A673 (cell line): Measurements from ENCODE around the gene TSPYL1. TPM values are rescaled to one million over a fixed set of nuclear protein-coding genes. Genes with fewer than 3 reads are reported as not detected.

ENCODE experiments used
- BruUV-seq: library from RNA; stranded (reverse); fragments of 400-500 nt; replicated peaks from 2 replicates; lab custom pipeline; 2021; lab: Mats Ljungman, UMichigan
- CTCF ChIA-PET: fragments of 300-600 bp; sonication (Branson Sonifier 250); formaldehyde crosslinking; loops from one replicate; lab custom pipeline; 2022; ENCODE audit warnings: antibody characterized with exemption; lab: Charles Lee
- POLR2A ChIA-PET: fragments of 300-600 bp; sonication (Branson Sonifier 250); formaldehyde crosslinking; loops from one replicate; lab custom pipeline; 2022; ENCODE audit warnings: antibody characterized with exemption; ENCODE audit not compliant: low non-redundant PET; lab: Charles Lee
- DNase-seq: peaks from one replicate; pipeline ENCODE4 v3.0.0-alpha.2; 2015; ENCODE audit warnings: low spot score
- H3K27ac ChIP-seq: fragments of 200-600 bp; sonication (generic); 2 replicates; pipeline ENCODE4 v1.5.1; 2016; ENCODE audit warnings: mixed run types, low read depth, mild to moderate bottlenecking, mixed read lengths, antibody characterized with exemption, low read length; ENCODE audit not compliant: poor library complexity, severe bottlenecking
- H3K27me3 ChIP-seq: fragments of 200-600 bp; sonication (generic); replicated peaks from 2 replicates; pipeline ENCODE4 v1.6.1; 2017; ENCODE audit warnings: mixed run types, low read depth, mild to moderate bottlenecking, mixed read lengths, antibody characterized with exemption, low read length; ENCODE audit not compliant: insufficient read depth, poor library complexity
- H3K36me3 ChIP-seq: fragments of 200-600 bp; sonication (generic); 2 replicates; pipeline ENCODE4 v1.6.1; 2016; ENCODE audit warnings: mixed run types, mild to moderate bottlenecking, mixed read lengths, antibody characterized with exemption, low read length; ENCODE audit not compliant: insufficient read depth, poor library complexity, severe bottlenecking
- H3K4me1 ChIP-seq: fragments of 200-600 bp; sonication (generic); 2 replicates; pipeline ENCODE4 v1.6.1; 2017; ENCODE audit warnings: mixed run types, mild to moderate bottlenecking, mixed read lengths, antibody characterized with exemption, low read length; ENCODE audit not compliant: insufficient read depth, poor library complexity, severe bottlenecking
- H3K4me3 ChIP-seq: fragments of 200-600 bp; sonication (generic); 2 replicates; pipeline ENCODE4 v1.5.1; 2016; ENCODE audit warnings: low read depth, mixed run types, mild to moderate bottlenecking, mixed read lengths, low read length; ENCODE audit not compliant: poor library complexity, severe bottlenecking
- H3K9me3 ChIP-seq: fragments of 200-600 bp; sonication (generic); 2 replicates; pipeline ENCODE4 v1.6.1; 2016; ENCODE audit warnings: mixed run types, low read depth, mild to moderate bottlenecking, mixed read lengths, antibody characterized with exemption, low read length; ENCODE audit not compliant: poor library complexity, severe bottlenecking
- EZH2 ChIP-seq: fragments of 200-600 bp; sonication (generic); IDR thresholded peaks from 2 replicates; pipeline ENCODE4 v1.6.1; 2017; ENCODE audit warnings: borderline replicate concordance, low read depth, mild to moderate bottlenecking, mixed read lengths, antibody characterized with exemption, low read length; ENCODE audit not compliant: poor library complexity, severe bottlenecking
- intact Hi-C: fragments of 100-400 bp; cut with micrococcal nuclease; formaldehyde crosslinking; loops from one replicate; pipeline ENCODE4 v1.10.0; 2022; ENCODE audit not compliant: unreplicated experiment
- total RNA-seq: library from RNA; stranded (reverse); gene quantifications from 2 replicates; pipeline ENCODE4 v1.2.3, GENCODE V29; 2021
- TF ChIP-seq, protein P1 (sequence below): fragments of 300-800, 200-600 bp; sonication (generic); conservative IDR thresholded peaks from 2 replicates; pipeline ENCODE4 v1.5.1; 2017; ENCODE audit warnings: low read depth, mild to moderate bottlenecking, antibody characterized with exemption, low read length, moderate library complexity, mixed read lengths

Gene TSPYL1
- total RNA-seq, 1 experiment from 2014 or later: 41.1 TPM

DNA sequence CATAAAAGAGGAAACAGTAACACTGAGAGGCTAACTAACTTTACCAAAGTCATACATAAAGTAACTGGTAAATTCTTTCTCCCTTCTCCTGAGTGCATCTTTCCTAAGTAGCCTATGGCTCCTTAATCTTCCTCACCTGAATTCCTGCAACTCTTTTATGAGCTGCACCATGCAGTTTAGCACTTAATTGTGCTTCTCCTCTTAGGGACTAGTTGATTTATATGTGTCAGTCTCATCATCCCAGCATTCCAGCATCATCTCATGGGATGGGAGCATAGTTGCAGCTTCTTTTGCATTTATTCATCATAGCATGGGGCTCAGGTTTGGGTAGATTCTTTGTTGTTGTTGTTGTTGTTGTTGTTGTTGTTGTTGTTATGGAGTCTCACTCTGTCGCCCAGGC, 3.5 kb upstream of the TSPYL1 start:
- no TSS peak for BruUV-seq
- no peak overlapping the region for H3K4me3 ChIP-seq
- no peak overlapping the region for H3K27ac ChIP-seq
- H3K36me3 ChIP-seq: peaks cover under 1% of the 10 kb centered on the region
- H3K9me3 ChIP-seq: no peaks in the 10 kb centered on the region
- TF ChIP-seq, protein P1, sequence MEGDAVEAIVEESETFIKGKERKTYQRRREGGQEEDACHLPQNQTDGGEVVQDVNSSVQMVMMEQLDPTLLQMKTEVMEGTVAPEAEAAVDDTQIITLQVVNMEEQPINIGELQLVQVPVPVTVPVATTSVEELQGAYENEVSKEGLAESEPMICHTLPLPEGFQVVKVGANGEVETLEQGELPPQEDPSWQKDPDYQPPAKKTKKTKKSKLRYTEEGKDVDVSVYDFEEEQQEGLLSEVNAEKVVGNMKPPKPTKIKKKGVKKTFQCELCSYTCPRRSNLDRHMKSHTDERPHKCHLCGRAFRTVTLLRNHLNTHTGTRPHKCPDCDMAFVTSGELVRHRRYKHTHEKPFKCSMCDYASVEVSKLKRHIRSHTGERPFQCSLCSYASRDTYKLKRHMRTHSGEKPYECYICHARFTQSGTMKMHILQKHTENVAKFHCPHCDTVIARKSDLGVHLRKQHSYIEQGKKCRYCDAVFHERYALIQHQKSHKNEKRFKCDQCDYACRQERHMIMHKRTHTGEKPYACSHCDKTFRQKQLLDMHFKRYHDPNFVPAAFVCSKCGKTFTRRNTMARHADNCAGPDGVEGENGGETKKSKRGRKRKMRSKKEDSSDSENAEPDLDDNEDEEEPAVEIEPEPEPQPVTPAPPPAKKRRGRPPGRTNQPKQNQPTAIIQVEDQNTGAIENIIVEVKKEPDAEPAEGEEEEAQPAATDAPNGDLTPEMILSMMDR: no peak
- TF ChIP-seq EZH2: no peak
- H3K27me3 ChIP-seq: no peaks in the 10 kb centered on the region
- ChIA-PET CTCF (interaction anchor here (0.9 kb wide), 1 partner anchor 15 kb away, joined by 5 read pairs; no protein-coding TSS in a partner anchor), POLR2A (no interaction called here)
- intact Hi-C loops: loop anchor here (10.0 kb wide), 1 partner anchor 152 kb away; no protein-coding TSS in a partner anchor
- no peak for DNase-seq
- peaks cover 7% of the 10 kb centered on the region for H3K4me1 ChIP-seq

DNA sequence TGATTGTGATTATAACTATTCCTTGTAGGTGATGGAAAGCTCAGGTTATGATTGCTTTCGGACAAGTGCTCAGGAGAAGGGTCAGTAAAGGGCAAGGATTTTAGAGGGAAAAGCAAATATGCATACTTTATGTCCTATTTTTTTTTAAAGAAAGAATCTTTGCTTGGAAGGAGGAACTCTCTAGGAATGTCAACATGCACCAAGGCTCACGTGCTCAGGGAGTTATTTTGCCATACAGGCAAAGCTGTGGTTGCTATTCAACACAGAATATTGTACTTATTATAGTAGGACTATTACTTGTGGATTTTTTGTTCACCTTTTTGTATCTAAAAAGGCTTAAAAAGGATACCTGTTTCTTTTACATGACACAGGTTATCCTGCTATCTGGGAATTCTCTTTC, 3.0 kb upstream of the TSPYL1 start:
- no peak overlapping the region for H3K4me3 ChIP-seq
- ChIA-PET POLR2A (no interaction called here), CTCF (no interaction called here)
- BruUV-seq: no TSS peak
- no peak for DNase-seq
- H3K27ac ChIP-seq: no peak overlapping the region
- H3K4me1 ChIP-seq: peaks cover 12% of the 10 kb centered on the region
- no peaks in the 10 kb centered on the region for H3K9me3 ChIP-seq
- intact Hi-C loops: loop anchor here (10.0 kb wide), 1 partner anchor 152 kb away; no protein-coding TSS in a partner anchor
- peaks cover 5% of the 10 kb centered on the region for H3K36me3 ChIP-seq
- no peaks in the 10 kb centered on the region for H3K27me3 ChIP-seq
- no peak for TF ChIP-seq EZH2
- TF ChIP-seq, protein P1: no peak

DNA sequence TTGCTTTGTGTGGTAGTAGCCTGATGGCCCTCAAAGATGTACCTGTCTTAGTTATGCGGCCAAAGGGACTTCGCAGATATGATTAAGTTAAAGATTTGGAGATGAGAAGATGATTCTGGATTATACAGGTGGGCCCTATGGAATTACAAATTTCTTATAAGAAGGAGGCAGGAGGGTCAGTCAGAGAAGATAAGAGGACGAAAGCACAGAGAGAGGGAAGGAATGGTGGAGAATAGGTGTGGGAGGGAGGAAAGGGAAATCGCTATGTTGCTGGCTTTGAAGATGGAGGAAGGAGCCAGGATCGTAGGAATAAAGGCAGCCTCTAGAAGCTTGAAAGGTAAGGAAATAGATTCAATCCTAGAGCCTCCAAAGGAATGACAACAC, 1.2 kb upstream of the TSPYL1 start:
- ChIA-PET CTCF (interaction anchor here (0.6 kb wide), 1 partner anchor 58 kb away, joined by 4 read pairs; no protein-coding TSS in a partner anchor), POLR2A (no interaction called here)
- peaks cover 5% of the 10 kb centered on the region for H3K36me3 ChIP-seq
- no peaks in the 10 kb centered on the region for H3K9me3 ChIP-seq
- H3K4me3 ChIP-seq: no peak overlapping the region
- peaks cover 30% of the 10 kb centered on the region for H3K4me1 ChIP-seq
- BruUV-seq: no TSS peak
- intact Hi-C loops: loop anchor here (10.0 kb wide), 1 partner anchor 154 kb away; no protein-coding TSS in a partner anchor
- no peaks in the 10 kb centered on the region for H3K27me3 ChIP-seq
- no peak overlapping the region for H3K27ac ChIP-seq
- no peak for DNase-seq
- TF ChIP-seq, protein P1: no peak
- no peak for TF ChIP-seq EZH2
